ENCODE data around the gene TBC1D2B. TPM values are rescaled to one million over a fixed set of nuclear protein-coding genes. Genes with fewer than 3 reads are reported as not detected.
A peak's percentile ranks its signal among the peaks of the same experiment; 100 is the strongest.

Gene TBC1D2B
- total RNA-seq: 63.3 TPM

GRCh38 chr15:78077053-78077870 lies at the start of gene TBC1D2B:
TSS of gene TBC1D2B (minus strand) at chr15:78077711. CDS start at chr15:78077652, 59 bp downstream.
- no peak for TF ChIP-seq CTCF (IDR thresholded peaks at IDR 0.05)
- H3K9me3 ChIP-seq: no peaks in the 10 kb centered on the region
- H3K36me3 ChIP-seq: no peaks in the 10 kb centered on the region
- H3K27me3 ChIP-seq: no peaks in the 10 kb centered on the region
- H3K27ac ChIP-seq: peak within 1 kb of the TSS; percentile 90 to 93
- DNase-seq (ENCODE audit: low spot score in 2 of 2): peak in 1 of 2 donors; percentile 75
- peaks cover 0 to 36% of the 10 kb centered on the region in 2 donors for H3K4me1 ChIP-seq
- intact Hi-C loops (cut with DNase I): loop anchor here (1.0 to 10.0 kb wide), 5 partner anchors 54 to 662 kb away; partner anchors contain the start of genes CIB2 and IDH3A
- peak within 1 kb of the TSS; percentile 91 to 94 for H3K4me3 ChIP-seq

GRCh38 chr15:78125267-78125666 lies 47.8 kb upstream of the TBC1D2B start:
- TF ChIP-seq CTCF (IDR thresholded peaks at IDR 0.05): no peak
- no peak overlapping the region for H3K4me3 ChIP-seq
- no peaks in the 10 kb centered on the region for H3K36me3 ChIP-seq
- H3K4me1 ChIP-seq: no peaks in the 10 kb centered on the region
- no peak for DNase-seq (ENCODE audit: low spot score in 2 of 2)
- no peaks in the 10 kb centered on the region for H3K9me3 ChIP-seq
- H3K27me3 ChIP-seq: no peaks in the 10 kb centered on the region
- H3K27ac ChIP-seq: no peak overlapping the region
- intact Hi-C loops (cut with DNase I): no loop called here

GRCh38 chr15:78120523-78120922 lies 43.0 kb upstream of the TBC1D2B start:
- intact Hi-C loops (cut with DNase I): no loop called here

GRCh38 chr15:78112551-78112950 lies 35.0 kb upstream of the TBC1D2B start:
- no peaks in the 10 kb centered on the region for H3K36me3 ChIP-seq
- no peak for DNase-seq (ENCODE audit: low spot score in 2 of 2)
- H3K4me1 ChIP-seq: no peaks in the 10 kb centered on the region
- no peaks in the 10 kb centered on the region for H3K9me3 ChIP-seq
- no peak overlapping the region for H3K27ac ChIP-seq
- no peaks in the 10 kb centered on the region for H3K27me3 ChIP-seq
- H3K4me3 ChIP-seq: no peak overlapping the region
- TF ChIP-seq CTCF (IDR thresholded peaks at IDR 0.05): no peak
- intact Hi-C loops (cut with DNase I): loop anchor here (5.0 kb wide), 1 partner anchor 310 kb away; no protein-coding TSS in a partner anchor

More at GRCh38 chr15:78120523-78120922, 43.0 kb upstream of the TBC1D2B start:
- no peak for TF ChIP-seq CTCF (IDR thresholded peaks at IDR 0.05)
- DNase-seq (ENCODE audit: low spot score in 2 of 2): no peak
- Histone ChIP-seq H3K4me3 (no peak overlapping the region), H3K4me1 (no peaks in the 10 kb centered on the region), H3K27me3 (no peaks in the 10 kb centered on the region), H3K9me3 (no peaks in the 10 kb centered on the region), H3K27ac (no peak overlapping the region), H3K36me3 (no peaks in the 10 kb centered on the region)

- Histone ChIP-seq H3K36me3 (no peaks in the 10 kb centered on the region), H3K4me1 (no peaks in the 10 kb centered on the region), H3K9me3 (no peaks in the 10 kb centered on the region), H3K27ac (no peak overlapping the region), H3K27me3 (no peaks in the 10 kb centered on the region), H3K4me3 (no peak overlapping the region)
- no peak for DNase-seq (ENCODE audit: low spot score in 2 of 2)
- intact Hi-C loops (cut with DNase I): loop anchor here (5.0 kb wide), 1 partner anchor 311 kb away; no protein-coding TSS in a partner anchor
- TF ChIP-seq CTCF (IDR thresholded peaks at IDR 0.05): no peak
These were observed 34.3 kb upstream of the TBC1D2B start for GRCh38 chr15:78111788-78112187.

All from ascending aorta (tissue), 2 donors.